ENCODE results near the gene GDAP2.

GRCh38 chr1:117890452-117890851, 39.0 kb downstream of the GDAP2 start:
- TF ChIP-seq, protein P1, sequence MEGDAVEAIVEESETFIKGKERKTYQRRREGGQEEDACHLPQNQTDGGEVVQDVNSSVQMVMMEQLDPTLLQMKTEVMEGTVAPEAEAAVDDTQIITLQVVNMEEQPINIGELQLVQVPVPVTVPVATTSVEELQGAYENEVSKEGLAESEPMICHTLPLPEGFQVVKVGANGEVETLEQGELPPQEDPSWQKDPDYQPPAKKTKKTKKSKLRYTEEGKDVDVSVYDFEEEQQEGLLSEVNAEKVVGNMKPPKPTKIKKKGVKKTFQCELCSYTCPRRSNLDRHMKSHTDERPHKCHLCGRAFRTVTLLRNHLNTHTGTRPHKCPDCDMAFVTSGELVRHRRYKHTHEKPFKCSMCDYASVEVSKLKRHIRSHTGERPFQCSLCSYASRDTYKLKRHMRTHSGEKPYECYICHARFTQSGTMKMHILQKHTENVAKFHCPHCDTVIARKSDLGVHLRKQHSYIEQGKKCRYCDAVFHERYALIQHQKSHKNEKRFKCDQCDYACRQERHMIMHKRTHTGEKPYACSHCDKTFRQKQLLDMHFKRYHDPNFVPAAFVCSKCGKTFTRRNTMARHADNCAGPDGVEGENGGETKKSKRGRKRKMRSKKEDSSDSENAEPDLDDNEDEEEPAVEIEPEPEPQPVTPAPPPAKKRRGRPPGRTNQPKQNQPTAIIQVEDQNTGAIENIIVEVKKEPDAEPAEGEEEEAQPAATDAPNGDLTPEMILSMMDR (IDR thresholded peaks at IDR 0.05) = no peak
- no peak for TF ChIP-seq POLR2A (IDR thresholded peaks at IDR 0.05)
